HG02938 (cell line): ENCODE results near the gene MGST3.
"Not testable (repeated sequence)": the region's sequence is repeated elsewhere in the genome, so short reads cannot be mapped to it uniquely, and the experiment has no call there.

Source experiments
- ATAC-seq: cut with Tn5 transposase; IDR thresholded peaks from one replicate; pipeline ENCODE4 v1.9.1; 2021; ENCODE audit warnings: mild to moderate bottlenecking, moderate library complexity; ENCODE audit not compliant: unreplicated experiment

MGST3 gene

GRCh38 chr1:165629151-165629550 is 1.9 kb upstream of the MGST3 start:
- no peak for ATAC-seq

DNA sequence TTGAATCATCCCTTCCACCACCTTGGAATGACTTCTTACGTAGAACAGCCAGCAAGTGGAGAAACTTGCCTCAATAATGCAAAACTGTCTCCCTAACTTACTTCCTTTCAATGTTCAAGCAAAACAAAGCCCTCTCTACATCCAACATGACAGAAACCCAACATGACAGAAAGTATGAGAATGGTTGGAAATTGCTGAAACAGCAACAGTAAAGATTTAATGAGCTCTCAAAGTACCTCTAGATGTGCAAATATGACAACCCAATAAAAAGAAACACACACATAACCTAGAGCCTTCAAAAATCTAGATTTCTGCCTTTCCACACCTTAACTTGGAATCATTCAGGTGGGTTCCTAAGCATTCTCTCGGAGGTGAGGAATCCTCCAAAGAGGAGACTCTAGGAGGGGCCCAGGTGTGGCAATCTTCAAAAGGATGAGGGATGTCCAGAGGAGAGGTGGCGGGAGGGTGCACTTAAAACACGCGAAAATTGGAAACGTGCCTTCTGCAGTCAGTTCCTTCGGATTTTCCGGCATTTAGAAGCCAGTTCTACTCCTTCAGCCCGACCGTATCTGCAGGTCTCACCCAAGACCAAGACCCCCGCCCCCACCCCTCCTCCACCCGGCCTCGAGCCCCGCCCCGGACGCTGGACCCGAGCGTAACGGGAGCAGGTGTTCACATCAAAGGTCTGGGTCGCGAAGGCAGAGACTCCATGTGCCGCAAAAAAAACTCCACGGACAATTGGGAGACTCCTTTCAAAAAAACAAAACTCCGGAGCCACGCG is 996 bp upstream of the MGST3 start:
- ATAC-seq, result no peak

DNA sequence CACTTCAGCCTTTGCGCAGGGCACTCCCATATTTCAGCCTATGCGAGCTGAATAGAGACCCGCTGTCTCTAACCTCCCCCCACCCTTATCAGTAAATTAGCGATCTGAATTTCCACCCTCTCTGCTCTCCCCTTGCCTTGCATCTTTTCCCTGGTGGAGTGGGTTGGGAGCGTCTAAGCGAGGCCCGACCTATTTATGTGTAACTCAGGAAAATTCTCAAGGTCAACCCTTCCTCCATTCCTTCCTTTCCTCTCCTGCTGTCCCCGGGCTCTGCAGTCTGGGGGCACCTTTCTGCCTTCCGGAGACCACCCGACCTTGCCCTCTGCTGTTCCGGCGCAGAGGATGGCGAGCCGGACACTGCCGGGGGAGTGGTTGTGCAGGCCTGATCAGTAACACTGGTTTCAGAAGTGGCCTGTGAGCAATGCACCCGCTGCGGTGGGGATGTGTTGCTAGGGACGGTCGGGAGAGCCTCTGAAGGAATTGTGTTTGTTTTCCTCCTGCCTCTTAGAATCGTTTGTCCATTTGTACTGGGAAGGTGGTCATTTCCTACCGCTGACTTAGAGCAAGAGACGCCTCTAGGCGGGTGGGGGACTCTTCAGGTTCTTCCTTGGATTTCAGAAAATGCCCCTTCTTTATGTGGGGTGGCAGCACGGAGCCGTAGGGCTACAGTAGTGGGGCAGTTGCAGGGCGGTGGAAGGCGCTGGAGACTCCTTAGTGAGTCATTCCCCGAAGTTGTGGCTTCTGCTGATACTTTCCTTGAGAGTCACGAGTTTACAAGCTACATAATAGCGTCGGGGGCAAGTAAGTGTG is 513 bp downstream of the MGST3 start:
- ATAC-seq, result peak; percentile 29

DNA sequence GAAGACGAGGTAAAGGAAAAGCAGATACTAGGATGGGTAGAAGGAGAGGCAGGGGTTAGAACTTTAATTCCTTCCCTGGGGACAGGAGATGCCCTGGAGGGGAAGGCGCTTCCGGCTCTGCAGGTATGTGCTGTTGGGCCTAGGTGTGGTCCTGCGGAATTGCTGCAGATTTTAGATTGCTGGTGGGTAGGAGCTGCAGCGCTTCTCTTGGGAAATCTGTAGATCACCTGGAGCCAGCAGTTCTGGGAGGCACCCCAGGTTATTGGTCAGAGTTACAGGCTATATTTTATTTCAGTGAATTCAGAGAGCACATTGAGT is 1.1 kb downstream of the MGST3 start:
- ATAC-seq, result no peak

GRCh38 chr1:165632491-165632890 is 1.5 kb downstream of the MGST3 start:
- no peak for ATAC-seq

- no peak for ATAC-seq
These were observed 2.6 kb downstream of the MGST3 start for GRCh38 chr1:165633614-165634013.

GRCh38 chr1:165634154-165634921 is 3.3 kb downstream of the MGST3 start:
- ATAC-seq, result no peak

GRCh38 chr1:165635329-165635728 is 4.3 kb downstream of the MGST3 start:
- no peak for ATAC-seq

GRCh38 chr1:165635823-165636222 is 4.8 kb downstream of the MGST3 start:
- no peak for ATAC-seq

DNA sequence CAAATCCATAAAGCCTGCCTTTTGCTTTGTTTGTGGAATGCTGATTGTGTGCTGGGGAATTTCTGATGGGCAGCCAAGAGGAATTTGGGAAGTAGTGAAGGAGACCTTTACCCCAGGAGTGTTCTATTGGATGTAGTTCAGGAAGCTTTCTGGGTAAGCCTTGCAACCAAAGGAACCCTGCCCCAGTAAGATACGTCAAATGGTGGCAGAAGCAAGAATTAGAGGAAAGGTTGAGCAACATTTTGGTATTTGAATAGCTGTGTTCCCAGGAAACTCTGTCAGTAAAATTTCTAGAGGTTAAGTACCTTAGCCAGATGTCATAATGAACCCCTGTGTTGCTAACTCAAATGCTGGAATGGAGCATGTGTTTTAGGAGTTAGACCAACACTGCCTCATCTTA is 6.4 kb downstream of the MGST3 start:
- no peak for ATAC-seq

- not testable (repeated sequence) for ATAC-seq
These were observed 7.2 kb downstream of the MGST3 start for GRCh38 chr1:165638211-165638610.

GRCh38 chr1:165639821-165640623 is 9.0 kb downstream of the MGST3 start:
- no peak for ATAC-seq

DNA sequence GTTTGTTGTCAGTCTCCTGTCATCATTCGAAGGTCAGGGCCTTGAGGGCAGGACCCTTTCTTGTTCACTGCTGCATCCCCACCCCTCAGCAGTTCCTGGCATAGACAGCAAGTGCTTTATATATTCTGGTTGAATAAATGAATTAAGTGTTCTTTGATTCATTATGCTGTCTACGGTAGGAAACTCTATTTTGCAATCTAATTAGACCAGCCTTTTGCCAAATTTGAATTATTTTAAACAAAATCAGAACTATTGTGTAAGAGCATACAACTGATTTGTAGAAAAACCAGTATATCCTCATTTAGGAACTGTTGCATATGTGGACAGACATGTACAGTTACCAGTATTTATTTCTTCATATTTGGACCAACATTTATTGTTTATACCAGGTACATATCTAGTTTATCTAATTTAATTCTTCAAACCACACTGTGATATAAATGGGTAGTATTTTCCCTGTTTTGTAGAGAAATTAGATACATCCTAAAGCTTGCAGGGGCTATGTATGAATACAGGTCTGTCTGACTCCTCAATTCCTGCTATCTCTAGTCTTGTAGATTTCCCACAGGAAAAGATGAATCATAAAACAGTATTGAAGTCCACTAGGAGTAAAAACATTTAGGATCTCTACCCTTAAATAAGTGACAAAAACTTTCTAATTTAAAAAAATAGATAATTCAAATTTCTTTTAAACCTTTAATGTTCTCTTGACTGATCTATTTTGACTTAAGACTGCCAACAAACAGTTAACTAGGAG is 10.4 kb downstream of the MGST3 start:
- ATAC-seq, result no peak

- ATAC-seq, result no peak
These were observed 13.2 kb downstream of the MGST3 start for GRCh38 chr1:165644064-165644735.

GRCh38 chr1:165645654-165646366 is 14.8 kb downstream of the MGST3 start:
- peak; percentile 63 for ATAC-seq

- no peak for ATAC-seq
These were observed 16.5 kb downstream of the MGST3 start for GRCh38 chr1:165647517-165647916.

DNA sequence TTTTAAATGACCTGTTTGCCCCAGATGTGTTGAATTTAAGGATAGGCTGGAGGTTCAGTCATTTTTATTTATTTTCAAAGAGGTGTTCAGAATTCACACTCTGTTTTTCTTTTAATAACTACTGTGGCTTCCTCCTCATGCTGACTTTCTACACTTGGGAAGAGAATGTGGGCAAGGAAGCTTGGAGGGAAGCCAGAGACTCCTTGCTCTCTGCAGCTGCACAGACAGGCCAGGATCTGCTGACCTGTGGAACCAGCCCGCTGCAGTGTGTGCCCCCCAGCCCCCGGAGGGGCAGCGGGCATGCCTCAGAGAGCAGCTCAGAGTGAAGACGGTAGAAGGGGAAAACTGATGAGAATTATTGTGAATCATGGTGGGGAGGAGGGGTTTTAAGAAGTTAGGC is 16.9 kb downstream of the MGST3 start:
- no peak for ATAC-seq

GRCh38 chr1:165648919-165649572 is 18.0 kb downstream of the MGST3 start:
- ATAC-seq, result no peak
